GM06990 (cell line): ENCODE measurements around the gene UNC13B.

Experiments
- DNase-seq: peaks from one replicate; pipeline ENCODE4 v3.0.0-alpha.2; 2011; ENCODE audit not compliant: insufficient read length; ENCODE audit errors: extremely low read depth
- H3K27me3 ChIP-seq: replicated peaks from 2 replicates; pipeline ENCODE4 v1.6.0; 2011; ENCODE audit warnings: low read length; ENCODE audit not compliant: control insufficient read depth, insufficient read depth
- H3K36me3 ChIP-seq: 2 replicates; pipeline ENCODE4 v1.5.1; 2011; ENCODE audit warnings: low read length; ENCODE audit not compliant: control insufficient read depth, insufficient read depth
- H3K4me3 ChIP-seq: replicated peaks from 2 replicates; pipeline ENCODE4 v1.5.1; 2011; ENCODE audit warnings: low read depth, mild to moderate bottlenecking, control low read depth, low read length
- CTCF ChIP-seq: IDR thresholded peaks from 2 replicates; pipeline ENCODE4 v1.5.1; 2011; ENCODE audit warnings: low read length, control low read depth, mild to moderate bottlenecking, inconsistent platforms; ENCODE audit not compliant: insufficient read depth, poor library complexity, severe bottlenecking

Gene UNC13B

GRCh38 chr9:35253075-35253474, 91.3 kb downstream of the UNC13B start:
- Histone ChIP-seq H3K27me3 (no peaks in the 10 kb centered on the region), H3K4me3 (no peak overlapping the region), H3K36me3 (no peaks in the 10 kb centered on the region)
- TF ChIP-seq CTCF = no peak
- DNase-seq = no peak

GRCh38 chr9:35254237-35254636, 92.4 kb downstream of the UNC13B start:
- no peaks in the 10 kb centered on the region for H3K27me3 ChIP-seq
- no peak for DNase-seq
- no peak for TF ChIP-seq CTCF
- no peaks in the 10 kb centered on the region for H3K36me3 ChIP-seq
- H3K4me3 ChIP-seq = no peak overlapping the region

- Histone ChIP-seq H3K36me3 (no peaks in the 10 kb centered on the region), H3K27me3 (no peaks in the 10 kb centered on the region), H3K4me3 (no peak overlapping the region)
- TF ChIP-seq CTCF = no peak
- DNase-seq = no peak
These were observed 93.4 kb downstream of the UNC13B start for GRCh38 chr9:35254984-35255857.

GRCh38 chr9:35257986-35258659, 96.3 kb downstream of the UNC13B start:
- Histone ChIP-seq H3K27me3 (no peaks in the 10 kb centered on the region), H3K36me3 (no peaks in the 10 kb centered on the region), H3K4me3 (no peak overlapping the region)
- no peak for DNase-seq
- no peak for TF ChIP-seq CTCF

- H3K27me3 ChIP-seq = no peaks in the 10 kb centered on the region
- peak; percentile 84 for TF ChIP-seq CTCF
- no peak overlapping the region for H3K4me3 ChIP-seq
- DNase-seq = no peak
- no peaks in the 10 kb centered on the region for H3K36me3 ChIP-seq
These were observed 97.1 kb downstream of the UNC13B start for GRCh38 chr9:35258660-35259474.
